ENCODE data around the gene SPINT1.
A peak's percentile ranks its signal among the peaks of the same experiment; 100 is the strongest.

SPINT1 gene

GRCh38 chr15:40902605-40903561 is 59.0 kb downstream of the SPINT1 start:
- DNase-seq (ENCODE audit: low spot score), result no peak
- in situ Hi-C loops (cut with MboI; ENCODE audit: low sequenced_read_pairs, unreplicated experiment), result loop anchor here (25.0 kb wide), 1 partner anchor 109 kb away; no protein-coding TSS in a partner anchor

GRCh38 chr15:40904552-40905201 is 60.8 kb downstream of the SPINT1 start:
- in situ Hi-C loops (cut with MboI; ENCODE audit: low sequenced_read_pairs, unreplicated experiment), result loop anchor here (25.0 kb wide), 1 partner anchor 108 kb away; no protein-coding TSS in a partner anchor
- TF ChIP-seq, protein P1, sequence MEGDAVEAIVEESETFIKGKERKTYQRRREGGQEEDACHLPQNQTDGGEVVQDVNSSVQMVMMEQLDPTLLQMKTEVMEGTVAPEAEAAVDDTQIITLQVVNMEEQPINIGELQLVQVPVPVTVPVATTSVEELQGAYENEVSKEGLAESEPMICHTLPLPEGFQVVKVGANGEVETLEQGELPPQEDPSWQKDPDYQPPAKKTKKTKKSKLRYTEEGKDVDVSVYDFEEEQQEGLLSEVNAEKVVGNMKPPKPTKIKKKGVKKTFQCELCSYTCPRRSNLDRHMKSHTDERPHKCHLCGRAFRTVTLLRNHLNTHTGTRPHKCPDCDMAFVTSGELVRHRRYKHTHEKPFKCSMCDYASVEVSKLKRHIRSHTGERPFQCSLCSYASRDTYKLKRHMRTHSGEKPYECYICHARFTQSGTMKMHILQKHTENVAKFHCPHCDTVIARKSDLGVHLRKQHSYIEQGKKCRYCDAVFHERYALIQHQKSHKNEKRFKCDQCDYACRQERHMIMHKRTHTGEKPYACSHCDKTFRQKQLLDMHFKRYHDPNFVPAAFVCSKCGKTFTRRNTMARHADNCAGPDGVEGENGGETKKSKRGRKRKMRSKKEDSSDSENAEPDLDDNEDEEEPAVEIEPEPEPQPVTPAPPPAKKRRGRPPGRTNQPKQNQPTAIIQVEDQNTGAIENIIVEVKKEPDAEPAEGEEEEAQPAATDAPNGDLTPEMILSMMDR (IDR thresholded peaks at IDR 0.05; ENCODE audit: borderline replicate concordance, control extremely low read depth, extremely low read depth, insufficient read depth, missing control alignments), result no peak

More at GRCh38 chr15:40902605-40903561, 59.0 kb downstream of the SPINT1 start:
- TF ChIP-seq, protein P1 (IDR thresholded peaks at IDR 0.05; ENCODE audit: borderline replicate concordance, control extremely low read depth, extremely low read depth, insufficient read depth, missing control alignments), result no peak

GRCh38 chr15:40906091-40906990 is 62.5 kb downstream of the SPINT1 start:
- TF ChIP-seq, protein P1 (IDR thresholded peaks at IDR 0.05; ENCODE audit: borderline replicate concordance, control extremely low read depth, extremely low read depth, insufficient read depth, missing control alignments), result peak; percentile 79
- in situ Hi-C loops (cut with MboI; ENCODE audit: low sequenced_read_pairs, unreplicated experiment), result loop anchor here (25.0 kb wide), 1 partner anchor 106 kb away; no protein-coding TSS in a partner anchor
- DNase-seq (ENCODE audit: low spot score), result peak; percentile 88

More at GRCh38 chr15:40904552-40905201, 60.8 kb downstream of the SPINT1 start:
- no peak for DNase-seq (ENCODE audit: low spot score)

DNA sequence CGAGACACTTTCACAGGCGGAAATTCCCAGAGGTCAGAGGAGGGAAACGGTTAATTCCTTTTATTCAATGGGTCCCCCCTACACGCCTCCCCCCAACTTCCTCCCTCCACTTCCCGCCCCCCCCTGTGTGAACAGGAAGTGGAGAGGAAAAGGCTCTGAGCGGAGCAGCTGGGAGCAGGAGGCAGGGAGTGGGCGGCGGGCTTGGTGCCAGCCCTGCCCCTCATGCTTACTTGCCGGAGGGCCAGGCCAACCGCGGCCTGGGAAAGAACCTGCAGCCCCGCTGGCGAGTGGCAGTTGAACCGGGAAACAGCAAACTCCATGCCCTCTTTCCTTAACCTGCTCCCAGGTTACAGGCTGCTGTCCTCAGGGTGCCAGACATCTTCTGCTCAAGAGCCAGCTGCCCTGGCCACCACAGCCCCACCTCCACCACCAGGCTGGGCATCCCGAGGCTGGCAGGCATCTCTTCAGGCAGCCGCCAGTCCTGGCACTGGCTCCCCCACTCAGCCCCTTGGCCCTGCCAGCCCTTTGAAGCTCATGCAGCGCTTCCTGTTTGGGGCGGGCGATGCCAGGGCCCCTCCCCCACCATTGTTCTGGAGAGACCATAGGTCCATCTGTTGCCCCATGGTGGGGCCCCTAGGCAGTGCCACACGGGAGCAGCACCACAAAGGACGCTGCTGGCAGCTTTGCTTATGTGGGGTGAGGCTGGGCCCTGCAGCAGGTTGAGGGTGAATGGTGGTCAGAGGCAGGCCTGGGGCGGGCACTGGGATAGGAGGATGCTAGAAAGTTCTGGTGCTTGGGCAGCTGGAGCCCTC is 63.3 kb downstream of the SPINT1 start:
- TF ChIP-seq, protein P1 (IDR thresholded peaks at IDR 0.05; ENCODE audit: borderline replicate concordance, control extremely low read depth, extremely low read depth, insufficient read depth, missing control alignments), result no peak

More for the DNA sequence above, 63.3 kb downstream of the SPINT1 start:
- no peak for DNase-seq (ENCODE audit: low spot score)
- in situ Hi-C loops (cut with MboI; ENCODE audit: low sequenced_read_pairs, unreplicated experiment), result loop anchor here (25.0 kb wide), 1 partner anchor 105 kb away; no protein-coding TSS in a partner anchor
